DOHH2 (cell line): ENCODE data around the gene SH2D3A.
A peak's percentile ranks its signal among the peaks of the same experiment; 100 is the strongest.
"Not testable (repeated sequence)": the region's sequence is repeated elsewhere in the genome, so short reads cannot be mapped to it uniquely, and the experiment has no call there.

Experiments used
- H3F3A ChIP-seq: fragments of 200-600 bp; sonication (generic), shearing (Covaris generic); 2 replicates; pipeline ENCODE4 v1.6.0; 2016; ENCODE audit warnings: antibody characterized with exemption, mild to moderate bottlenecking; ENCODE audit not compliant: control insufficient read depth, insufficient read depth
- H3K27ac ChIP-seq: fragments of 200-600 bp; sonication (generic); 2 replicates; pipeline ENCODE4 v1.5.1; 2014; ENCODE audit warnings: low read depth, mild to moderate bottlenecking, low read length, moderate library complexity
- H3K27me3 ChIP-seq: fragments of 200-600 bp; sonication (generic); 2 replicates; pipeline ENCODE4 v1.6.1; 2014; ENCODE audit warnings: mild to moderate bottlenecking, low read length, mixed read lengths; ENCODE audit not compliant: control insufficient read depth
- H3K36me3 ChIP-seq: fragments of 200-600 bp; sonication (generic); 2 replicates; pipeline ENCODE4 v1.6.1; 2014; ENCODE audit warnings: mild to moderate bottlenecking, low read length, moderate library complexity, mixed read lengths; ENCODE audit not compliant: control insufficient read depth
- H3K4me1 ChIP-seq: fragments of 200-600 bp; sonication (generic); 2 replicates; pipeline ENCODE4 v1.6.1; 2014; ENCODE audit warnings: mild to moderate bottlenecking, low read length, mixed read lengths; ENCODE audit not compliant: control insufficient read depth
- H3K4me2 ChIP-seq: fragments of 200-600 bp; sonication (generic); 2 replicates; pipeline ENCODE4 v1.6.0; 2014; ENCODE audit warnings: mild to moderate bottlenecking, low read length, moderate library complexity
- H3K4me3 ChIP-seq: fragments of 200-600 bp; sonication (generic); 2 replicates; pipeline ENCODE4 v1.5.1; 2014; ENCODE audit warnings: mild to moderate bottlenecking, low read length, mixed read lengths
- H3K79me2 ChIP-seq: fragments of 200-600 bp; sonication (generic); 2 replicates; pipeline ENCODE4 v1.6.1; 2014; ENCODE audit warnings: mild to moderate bottlenecking, low read length, mixed read lengths; ENCODE audit not compliant: control insufficient read depth
- H3K9me2 ChIP-seq: fragments of 200-600 bp; sonication (generic); replicated peaks from 2 replicates; pipeline ENCODE4 v1.6.1; 2014; ENCODE audit warnings: mild to moderate bottlenecking, low read length, mixed read lengths; ENCODE audit not compliant: control insufficient read depth
- H3K9me3 ChIP-seq: fragments of 200-600 bp; sonication (generic); 2 replicates; pipeline ENCODE4 v1.6.1; 2014; ENCODE audit warnings: antibody characterized with exemption, low read length, mixed read lengths; ENCODE audit not compliant: control insufficient read depth, insufficient read depth
- H4K20me1 ChIP-seq: fragments of 200-600 bp; sonication (generic); 2 replicates; pipeline ENCODE4 v1.6.0; 2014; ENCODE audit warnings: low read depth, mild to moderate bottlenecking, antibody characterized with exemption, low read length, moderate library complexity; ENCODE audit not compliant: control insufficient read depth, insufficient read depth
- CTCF ChIP-seq: fragments of 200-600 bp; sonication (generic); IDR thresholded peaks from one replicate; pipeline ENCODE4 v1.5.1; 2014; ENCODE audit warnings: antibody characterized with exemption, mild to moderate bottlenecking, low read depth, low read length; ENCODE audit not compliant: poor library complexity, severe bottlenecking
- EZH2phosphoT487 ChIP-seq: fragments of 200-600 bp; sonication (generic); IDR thresholded peaks from 2 replicates; pipeline ENCODE4 v1.6.1; 2017; ENCODE audit warnings: borderline replicate concordance, mild to moderate bottlenecking, antibody characterized with exemption, low read length, moderate library complexity, mixed read lengths

Gene SH2D3A

GRCh38 chr19:6772028-6772865, 5.0 kb upstream of the SH2D3A start, which contains the start of gene VAV1:
Gene VAV1, plus strand, starts transcription at chr19:6772708. Its CDS starts 100 bp downstream, at chr19:6772808.
- peaks cover 45% of the 10 kb centered on the region for H3K79me2 ChIP-seq
- H3K27ac ChIP-seq, result peak within 1 kb of the TSS; percentile 89
- H3K4me2 ChIP-seq, result peak within 1 kb of the TSS; percentile 75

GRCh38 chr19:6771648-6772027, 4.4 kb upstream of the SH2D3A start:
- not testable (repeated sequence) for H3K27ac ChIP-seq, H3K9me3 ChIP-seq, H3K9me2 ChIP-seq, H3K4me3 ChIP-seq, H3K27me3 ChIP-seq, H3K4me2 ChIP-seq, H4K20me1 ChIP-seq
- H3K36me3 ChIP-seq, result peaks cover 23% of the 10 kb centered on the region
- H3K79me2 ChIP-seq, result peaks cover 40% of the 10 kb centered on the region
- H3F3A ChIP-seq, result peaks cover 10% of the 10 kb centered on the region
- peaks cover 36% of the 10 kb centered on the region for H3K4me1 ChIP-seq

More at GRCh38 chr19:6772028-6772865, 5.0 kb upstream of the SH2D3A start, which contains the start of gene VAV1:
- TF ChIP-seq EZH2phosphoT487 (no peak), CTCF (peak; percentile 70)
- Histone ChIP-seq H3K27me3 (no peaks in the 10 kb centered on the region), H3K9me3 (no peaks in the 10 kb centered on the region), H3F3A (peaks cover 10% of the 10 kb centered on the region), H3K9me2 (no peaks in the 10 kb centered on the region), H3K4me3 (peak within 1 kb of the TSS; percentile 81), H4K20me1 (peaks cover 9% of the 10 kb centered on the region), H3K36me3 (peaks cover 28% of the 10 kb centered on the region), H3K4me1 (peaks cover 36% of the 10 kb centered on the region)

GRCh38 chr19:6769006-6769619, 1.9 kb upstream of the SH2D3A start:
- no peak overlapping the region for H3K4me2 ChIP-seq
- no peaks in the 10 kb centered on the region for H3K9me2 ChIP-seq
- no peaks in the 10 kb centered on the region for H3K27me3 ChIP-seq
- H3K4me3 ChIP-seq, result no peak overlapping the region
- H3K79me2 ChIP-seq, result peaks cover 20% of the 10 kb centered on the region
- TF ChIP-seq EZH2phosphoT487 (no peak), CTCF (peak; percentile 59)
- peaks cover 8% of the 10 kb centered on the region for H3K36me3 ChIP-seq
- no peaks in the 10 kb centered on the region for H3K9me3 ChIP-seq
- H4K20me1 ChIP-seq, result no peaks in the 10 kb centered on the region
- peaks cover 35% of the 10 kb centered on the region for H3K4me1 ChIP-seq
- H3F3A ChIP-seq, result peaks cover 10% of the 10 kb centered on the region
- H3K27ac ChIP-seq, result no peak overlapping the region

- H3K4me3 ChIP-seq, result peak overlapping the region; percentile 78
- no peaks in the 10 kb centered on the region for H3K9me2 ChIP-seq
- peaks cover 14% of the 10 kb centered on the region for H3K79me2 ChIP-seq
- H3K27ac ChIP-seq, result peak overlapping the region; percentile 40
- peaks cover 10% of the 10 kb centered on the region for H3F3A ChIP-seq
- TF ChIP-seq CTCF (no peak), EZH2phosphoT487 (no peak)
- peaks cover 6% of the 10 kb centered on the region for H3K36me3 ChIP-seq
- peaks cover 35% of the 10 kb centered on the region for H3K4me1 ChIP-seq
- H3K4me2 ChIP-seq, result peak overlapping the region; percentile 75
- no peaks in the 10 kb centered on the region for H4K20me1 ChIP-seq
- no peaks in the 10 kb centered on the region for H3K9me3 ChIP-seq
- no peaks in the 10 kb centered on the region for H3K27me3 ChIP-seq
Measured at GRCh38 chr19:6768236-6768785, 1.1 kb upstream of the SH2D3A start.
